Osteoblast (primary cell): Measurements from ENCODE around the gene IGFL1. TPM values are rescaled to one million over a fixed set of nuclear protein-coding genes. Genes with fewer than 3 reads are reported as not detected.

Experiments used
- DNase-seq: peaks from one replicate; pipeline ENCODE4 v3.0.0; 2011; ENCODE audit warnings: low spot score, mixed read lengths; ENCODE audit not compliant: insufficient read length; ENCODE audit errors: missing footprints
- H2AFZ ChIP-seq: 2 replicates; pipeline ENCODE4 v1.6.0; 2011; ENCODE audit warnings: mild to moderate bottlenecking, low read length
- H3K27ac ChIP-seq: 2 replicates; pipeline ENCODE4 v1.5.1; 2011; ENCODE audit warnings: mild to moderate bottlenecking, low read depth, low read length, moderate library complexity
- H3K27me3 ChIP-seq: 2 replicates; pipeline ENCODE4 v1.6.0; 2012; ENCODE audit warnings: mild to moderate bottlenecking, control low read depth, inconsistent platforms, low read length, moderate library complexity; ENCODE audit not compliant: insufficient read depth
- H3K36me3 ChIP-seq: 2 replicates; pipeline ENCODE4 v1.5.1; 2011; ENCODE audit warnings: mild to moderate bottlenecking, low read length, control low read depth, moderate library complexity; ENCODE audit not compliant: insufficient read depth
- H3K4me1 ChIP-seq: 2 replicates; pipeline ENCODE4 v1.5.1; 2011; ENCODE audit warnings: mild to moderate bottlenecking, low read length, control low read depth, moderate library complexity; ENCODE audit not compliant: insufficient read depth
- H3K4me2 ChIP-seq: 2 replicates; pipeline ENCODE4 v1.6.0; 2011; ENCODE audit warnings: mild to moderate bottlenecking, low read length; ENCODE audit not compliant: insufficient read depth
- H3K4me3 ChIP-seq: fragments of 200-600 bp; sonication (generic); 3 replicates; pipeline ENCODE4 v1.5.1; 2012; ENCODE audit warnings: mild to moderate bottlenecking, low read length, inconsistent platforms; ENCODE audit not compliant: insufficient read depth
- H3K79me2 ChIP-seq: 2 replicates; pipeline ENCODE4 v1.6.0; 2012; ENCODE audit warnings: mild to moderate bottlenecking, low read length, control low read depth, inconsistent platforms; ENCODE audit not compliant: insufficient read depth
- H3K9me3 ChIP-seq: 2 replicates; pipeline ENCODE4 v1.5.1; 2011; ENCODE audit warnings: low read depth, low read length, control low read depth
- H4K20me1 ChIP-seq: 2 replicates; pipeline ENCODE4 v1.6.0; 2012; ENCODE audit warnings: mild to moderate bottlenecking, low read length, control low read depth; ENCODE audit not compliant: insufficient read depth
- total RNA-seq: library from RNA; depleted of rRNA; stranded (reverse); fragments of >200 nt; gene quantifications from 2 replicates; pipeline ENCODE4 v1.2.3, GENCODE V29; 2012
- TF ChIP-seq, protein P1 (sequence below): IDR thresholded peaks from 2 replicates; pipeline ENCODE4 v1.5.1; 2011; ENCODE audit warnings: mild to moderate bottlenecking, low read depth, low read length, moderate library complexity; ENCODE audit errors: extremely low read depth

Gene IGFL1
- total RNA-seq, 1 donor, result not detected

DNA sequence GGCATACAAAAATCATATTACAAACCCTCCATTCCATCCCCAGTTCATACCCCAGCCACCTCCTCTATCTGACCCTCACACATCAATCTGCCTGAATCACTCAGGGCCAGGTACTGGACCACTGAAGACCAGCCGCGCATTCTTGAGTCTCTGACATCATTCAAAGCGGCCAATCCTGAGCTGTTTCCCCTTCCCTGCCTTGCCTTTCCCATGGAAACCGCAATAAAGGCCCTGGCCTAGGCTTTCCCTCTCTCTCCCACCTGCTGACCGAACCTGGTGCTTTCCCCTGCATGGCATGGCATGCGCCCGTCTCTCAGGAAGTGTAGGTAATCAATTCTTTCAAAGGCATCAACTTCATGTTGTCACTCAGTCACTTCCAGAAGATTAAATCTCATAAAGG, 49.6 kb downstream of the IGFL1 start:
- no peak overlapping the region for H3K27ac ChIP-seq
- no peaks in the 10 kb centered on the region for H3K9me3 ChIP-seq
- no peaks in the 10 kb centered on the region for H4K20me1 ChIP-seq
- H3K79me2 ChIP-seq, result no peaks in the 10 kb centered on the region
- no peak overlapping the region for H3K4me3 ChIP-seq
- no peak for DNase-seq
- TF ChIP-seq, protein P1, sequence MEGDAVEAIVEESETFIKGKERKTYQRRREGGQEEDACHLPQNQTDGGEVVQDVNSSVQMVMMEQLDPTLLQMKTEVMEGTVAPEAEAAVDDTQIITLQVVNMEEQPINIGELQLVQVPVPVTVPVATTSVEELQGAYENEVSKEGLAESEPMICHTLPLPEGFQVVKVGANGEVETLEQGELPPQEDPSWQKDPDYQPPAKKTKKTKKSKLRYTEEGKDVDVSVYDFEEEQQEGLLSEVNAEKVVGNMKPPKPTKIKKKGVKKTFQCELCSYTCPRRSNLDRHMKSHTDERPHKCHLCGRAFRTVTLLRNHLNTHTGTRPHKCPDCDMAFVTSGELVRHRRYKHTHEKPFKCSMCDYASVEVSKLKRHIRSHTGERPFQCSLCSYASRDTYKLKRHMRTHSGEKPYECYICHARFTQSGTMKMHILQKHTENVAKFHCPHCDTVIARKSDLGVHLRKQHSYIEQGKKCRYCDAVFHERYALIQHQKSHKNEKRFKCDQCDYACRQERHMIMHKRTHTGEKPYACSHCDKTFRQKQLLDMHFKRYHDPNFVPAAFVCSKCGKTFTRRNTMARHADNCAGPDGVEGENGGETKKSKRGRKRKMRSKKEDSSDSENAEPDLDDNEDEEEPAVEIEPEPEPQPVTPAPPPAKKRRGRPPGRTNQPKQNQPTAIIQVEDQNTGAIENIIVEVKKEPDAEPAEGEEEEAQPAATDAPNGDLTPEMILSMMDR, result no peak
- H2AFZ ChIP-seq, result no peak overlapping the region
- H3K36me3 ChIP-seq, result no peaks in the 10 kb centered on the region
- H3K4me1 ChIP-seq, result no peaks in the 10 kb centered on the region
- H3K27me3 ChIP-seq, result peaks cover 15% of the 10 kb centered on the region
- no peak overlapping the region for H3K4me2 ChIP-seq

Other genes starting within 250 kb of the IGFL1 start
- gene CCDC61, start 234.3 kb upstream of the IGFL1 start, total RNA-seq, result 3.6 and 5.9 TPM in 2 replicates
- not detected in 2 replicates for gene PGLYRP1, start 206.7 kb upstream of the IGFL1 start, total RNA-seq
- gene IGFL4, start 188.7 kb upstream of the IGFL1 start, total RNA-seq, result not detected in 2 replicates
- gene IGFL3, start 105.1 kb upstream of the IGFL1 start, total RNA-seq, result not detected in 2 replicates
- gene IGFL2, start 81.5 kb upstream of the IGFL1 start, total RNA-seq, result not detected in 2 replicates
- gene HIF3A, start 67.3 kb downstream of the IGFL1 start, total RNA-seq, result not detected in 2 replicates
- gene PPP5C, start 117.3 kb downstream of the IGFL1 start, total RNA-seq, result 34.8 and 36.6 TPM in 2 replicates
- gene CCDC8, start 183.8 kb downstream of the IGFL1 start, total RNA-seq, result 17.4 and 22.1 TPM in 2 replicates
- gene PNMA8C, start 199.2 kb downstream of the IGFL1 start, total RNA-seq, result under 0.01 and 0.36 TPM in 2 replicates
- gene PNMA8A, start 241.8 kb downstream of the IGFL1 start, total RNA-seq, result 2.1 and 2.2 TPM in 2 replicates